GM12878 (cell line): Measurements from ENCODE around the gene IFITM2.

Experiments used
- CEBPB ChIP-seq, 2 experiments: fragments of 150-350 bp in 1 of 2; IDR thresholded peaks; 2 replicates each; pipeline ENCODE4 v1.6.1; 2012 to 2014; ENCODE audit warnings: low read depth in 2 of 2, low read length in 2 of 2, borderline replicate concordance in 1 of 2, inconsistent platforms in 1 of 2
- CTCF ChIP-seq, 3 experiments: IDR thresholded peaks in 2 of 3; conservative IDR thresholded peaks in 1 of 3; 2 replicates each; pipeline ENCODE4 v1.5.1; 2011; ENCODE audit warnings: low read depth in 3 of 3, low read length in 3 of 3, mild to moderate bottlenecking in 3 of 3, control low read depth in 2 of 3, moderate library complexity in 2 of 3, inconsistent platforms in 1 of 3, mixed read lengths in 1 of 3; ENCODE audit not compliant: control insufficient read depth in 2 of 3, insufficient read depth in 1 of 3; ENCODE audit errors: extremely low read depth in 1 of 3
- EZH2 ChIP-seq: IDR thresholded peaks from 2 replicates; pipeline ENCODE4 v1.6.1; 2012; ENCODE audit warnings: low read depth, mild to moderate bottlenecking, control low read depth, inconsistent platforms, low read length, borderline replicate concordance; ENCODE audit not compliant: control insufficient read depth
- HDAC2 ChIP-seq: fragments of 200-600 bp; sonication (generic); IDR thresholded peaks from 2 replicates; pipeline ENCODE4 v1.6.1; 2017
- KAT2A ChIP-seq: conservative IDR thresholded peaks from 2 replicates; pipeline ENCODE4 v1.6.1; 2011; ENCODE audit warnings: low read depth, low read length; ENCODE audit not compliant: control insufficient read depth
- NR2C2 ChIP-seq: IDR thresholded peaks from 2 replicates; pipeline ENCODE4 v1.6.1; 2011; ENCODE audit warnings: borderline replicate concordance, low read depth; ENCODE audit not compliant: control insufficient read depth, insufficient read length
- POLR2A ChIP-seq: IDR thresholded peaks from 2 replicates; pipeline ENCODE4 v1.6.1; 2011; ENCODE audit warnings: low read depth, mild to moderate bottlenecking, low read length
- RCOR1 ChIP-seq: conservative IDR thresholded peaks from 2 replicates; pipeline ENCODE4 v1.6.1; 2012; ENCODE audit warnings: low read depth, low read length, improper control_type of control experiment
- RELA ChIP-seq: fragments of 450-650 bp; IDR thresholded peaks from 2 replicates; pipeline ENCODE4 v1.8.0; 2014; ENCODE audit warnings: borderline replicate concordance; ENCODE audit not compliant: partially characterized antibody
- RUNX3 ChIP-seq: IDR thresholded peaks from 2 replicates; pipeline ENCODE4 v1.6.1; 2012; ENCODE audit warnings: low read length, inconsistent platforms
- ZBED1 ChIP-seq: IDR thresholded peaks from 2 replicates; pipeline ENCODE4 v1.6.1; 2016; ENCODE audit warnings: borderline replicate concordance

- no peak for TF ChIP-seq CTCF (IDR thresholded peaks at IDR 0.05 in 2 of 3, conservative IDR thresholded peaks at IDR 0.05 in 1 of 3; ENCODE audit: control insufficient read depth in 2 of 3, extremely low read depth in 1 of 3, insufficient read depth in 1 of 3, low read depth in 3 of 3, low read length in 3 of 3)
- TF ChIP-seq RELA = no peak
- TF ChIP-seq POLR2A = no peak
- no peak for TF ChIP-seq CEBPB (IDR thresholded peaks at IDR 0.05; ENCODE audit: borderline replicate concordance in 1 of 2, low read depth in 2 of 2, low read length in 2 of 2)
- TF ChIP-seq RUNX3 = no peak
- no peak for TF ChIP-seq HDAC2
- no peak for TF ChIP-seq NR2C2
- TF ChIP-seq ZBED1 = no peak
- no peak for TF ChIP-seq RCOR1
- no peak for TF ChIP-seq EZH2
- TF ChIP-seq KAT2A = no peak
Measured at GRCh38 chr11:328012-328411, 20.4 kb downstream of the IFITM2 start.
